Tongue (tissue), 2 donors: ENCODE results near the gene TBC1D22A. TPM values are rescaled to one million over a fixed set of nuclear protein-coding genes. Genes with fewer than 3 reads are reported as not detected.

Experiments
- DNase-seq: peaks from one replicate; pipeline ENCODE4 v3.0.0-alpha.2; 2015
- total RNA-seq: library from RNA; depleted of rRNA; stranded (reverse); fragments of >200 nt; gene quantifications from one replicate; pipeline ENCODE4 v1.2.3, GENCODE V29; 2014

Gene TBC1D22A
- total RNA-seq, 1 donor from 2014 or later, result 14.3 TPM

DNA sequence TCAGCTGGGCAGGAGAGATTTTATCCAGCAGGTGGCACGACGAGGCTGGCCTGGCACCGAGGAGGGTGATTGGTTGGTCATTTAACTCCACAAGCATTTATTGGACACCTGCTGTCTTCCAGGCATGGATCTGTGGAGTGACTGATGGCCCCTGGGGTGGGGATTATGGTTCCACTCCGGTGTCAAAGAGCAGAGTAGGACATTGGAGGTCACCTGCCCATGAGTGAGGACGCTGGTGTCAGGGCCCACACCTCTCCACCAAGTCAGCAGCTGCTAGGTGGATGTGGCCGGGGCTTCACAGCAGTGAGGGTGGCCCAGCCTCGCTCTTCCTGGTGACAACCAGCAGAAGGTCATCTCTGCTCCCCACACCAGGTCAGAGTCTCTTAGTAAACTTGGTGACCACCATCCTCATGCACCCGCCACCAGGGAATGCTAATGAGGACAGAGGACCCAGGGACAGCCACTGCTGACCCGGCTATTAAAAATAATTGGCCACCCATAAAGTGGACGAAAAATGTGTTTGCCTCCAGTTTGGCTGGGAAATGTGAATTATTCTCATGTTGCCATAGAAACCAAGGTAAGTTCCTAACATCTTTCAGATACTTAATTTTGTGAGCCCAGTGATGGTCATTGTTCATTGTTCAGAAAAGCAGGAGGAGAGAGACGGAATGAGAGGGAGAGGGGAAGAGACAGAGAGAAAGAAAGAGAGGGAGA is 428.7 kb downstream of the TBC1D22A start:
- no peak for DNase-seq

DNA sequence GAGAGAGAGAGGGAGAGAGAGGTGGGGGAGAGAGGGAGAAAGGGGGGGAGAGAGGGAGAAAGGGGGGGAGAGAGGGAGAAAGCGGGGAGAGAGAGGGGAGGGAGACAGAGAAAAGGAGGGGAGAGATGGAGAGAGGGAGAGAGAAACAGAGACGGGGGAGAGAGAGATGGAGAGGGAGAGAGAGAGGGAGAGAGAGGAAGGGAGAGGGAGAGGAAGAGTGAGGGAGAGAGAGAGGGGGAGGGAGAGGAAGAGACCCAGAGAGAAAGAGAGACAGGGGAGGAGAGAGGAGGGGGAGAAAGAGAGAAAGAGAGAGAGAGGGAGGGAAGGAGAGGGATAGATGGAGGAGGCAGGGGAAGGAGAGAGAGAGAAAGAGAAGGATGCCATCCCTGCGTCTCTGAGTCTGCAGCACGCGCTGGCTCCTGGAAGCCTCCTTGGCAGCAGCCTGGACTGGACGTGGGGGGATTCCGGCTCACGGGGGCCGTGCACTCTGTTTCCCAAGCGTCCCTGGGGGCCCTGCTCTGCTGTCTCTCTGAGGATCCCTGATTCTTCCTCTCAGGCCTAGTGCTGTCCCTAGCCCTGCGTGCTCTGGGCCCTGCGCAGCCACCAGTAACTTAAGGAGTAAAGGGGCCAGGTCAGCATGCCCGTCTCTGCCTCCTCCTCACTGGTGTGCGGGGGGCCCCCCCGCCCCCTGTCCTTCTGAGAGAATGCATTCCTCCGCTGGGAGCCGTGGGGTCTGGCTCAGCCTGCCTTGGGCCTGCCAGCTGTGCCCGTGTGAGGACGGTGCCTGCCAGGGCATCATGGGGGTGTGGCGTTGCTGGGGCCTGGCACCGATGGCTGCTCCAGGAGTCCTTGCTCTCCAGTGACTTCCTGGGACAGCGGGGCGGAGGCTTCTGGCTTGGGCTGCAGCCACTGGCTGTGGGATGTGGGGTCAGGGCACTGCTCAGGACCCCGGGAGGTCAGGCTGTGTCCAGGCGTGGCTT is 429.5 kb downstream of the TBC1D22A start:
- DNase-seq, result peak; percentile 11

DNA sequence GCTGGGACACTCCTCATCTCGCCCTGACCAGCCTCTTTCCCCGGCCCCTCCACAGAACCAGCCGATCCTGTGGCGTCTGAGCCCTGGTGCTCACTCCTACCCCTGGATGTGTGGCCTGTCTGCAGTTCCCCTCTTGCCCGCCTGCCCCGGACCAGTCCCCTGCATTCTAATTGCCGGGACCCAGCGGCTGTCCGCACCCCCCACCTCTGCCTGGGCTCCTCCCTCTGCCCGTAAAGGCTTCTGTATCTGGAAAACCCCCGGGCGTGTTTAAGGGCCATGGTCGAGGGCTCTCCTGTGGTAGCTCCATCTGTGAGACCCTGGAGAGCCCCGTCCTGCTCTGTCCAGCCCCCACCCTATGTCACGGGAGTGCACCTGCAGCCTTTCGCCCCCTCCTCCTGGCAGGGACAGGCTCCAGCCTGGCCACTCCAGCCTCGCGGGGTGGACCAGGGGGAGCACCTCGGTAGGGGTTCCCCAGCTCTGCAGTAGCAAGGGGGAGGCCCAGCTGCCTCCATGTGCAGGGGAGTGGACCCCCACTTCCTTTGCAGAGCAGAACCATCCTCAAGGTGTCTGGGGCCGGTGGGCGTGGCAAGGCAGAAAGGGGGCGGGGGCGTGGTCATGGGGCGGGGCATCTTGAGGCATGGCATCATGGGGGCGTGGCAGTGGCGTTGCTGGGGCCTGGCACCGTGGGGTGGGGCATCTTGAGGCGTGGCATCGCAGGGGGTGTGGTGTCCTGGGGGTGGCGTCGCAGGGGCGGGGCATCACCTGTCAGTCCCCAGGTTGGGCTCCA is 430.4 kb downstream of the TBC1D22A start:
- no peak for DNase-seq

DNA sequence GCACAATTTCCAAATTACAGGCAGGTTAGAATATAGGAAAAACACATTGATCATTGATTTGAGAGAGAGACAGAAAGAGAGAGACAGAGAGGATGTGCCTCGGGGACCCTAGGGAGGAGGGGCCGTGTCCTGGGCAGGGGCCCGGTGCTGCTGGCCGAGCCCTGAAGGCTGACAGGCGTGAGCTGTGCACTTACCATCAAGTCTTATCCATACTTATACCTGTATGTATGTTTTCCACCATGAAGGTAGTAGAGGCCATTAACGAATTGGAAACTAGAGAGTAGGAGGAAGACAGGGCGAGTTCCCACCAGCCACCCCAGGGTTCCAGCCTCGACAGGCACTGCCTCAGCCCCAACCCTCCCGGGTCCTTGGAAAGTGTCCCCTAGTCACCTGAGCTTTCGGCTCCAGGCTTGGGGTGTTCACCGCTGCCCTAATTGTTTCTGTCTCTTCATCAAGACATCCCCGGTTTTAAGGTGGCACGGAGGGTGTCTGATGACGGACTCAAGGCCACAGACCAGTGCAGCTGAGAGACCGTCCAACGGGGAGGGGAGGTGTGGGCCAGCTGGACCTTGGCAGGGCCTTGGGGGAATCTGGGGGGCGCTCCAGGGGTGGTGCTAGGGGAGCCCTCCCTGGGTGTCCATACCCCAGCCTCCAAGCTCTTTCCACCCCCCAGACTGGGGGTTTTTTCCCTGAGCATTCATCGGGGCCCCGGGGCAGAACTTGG is 431.3 kb downstream of the TBC1D22A start:
- no peak for DNase-seq

DNA sequence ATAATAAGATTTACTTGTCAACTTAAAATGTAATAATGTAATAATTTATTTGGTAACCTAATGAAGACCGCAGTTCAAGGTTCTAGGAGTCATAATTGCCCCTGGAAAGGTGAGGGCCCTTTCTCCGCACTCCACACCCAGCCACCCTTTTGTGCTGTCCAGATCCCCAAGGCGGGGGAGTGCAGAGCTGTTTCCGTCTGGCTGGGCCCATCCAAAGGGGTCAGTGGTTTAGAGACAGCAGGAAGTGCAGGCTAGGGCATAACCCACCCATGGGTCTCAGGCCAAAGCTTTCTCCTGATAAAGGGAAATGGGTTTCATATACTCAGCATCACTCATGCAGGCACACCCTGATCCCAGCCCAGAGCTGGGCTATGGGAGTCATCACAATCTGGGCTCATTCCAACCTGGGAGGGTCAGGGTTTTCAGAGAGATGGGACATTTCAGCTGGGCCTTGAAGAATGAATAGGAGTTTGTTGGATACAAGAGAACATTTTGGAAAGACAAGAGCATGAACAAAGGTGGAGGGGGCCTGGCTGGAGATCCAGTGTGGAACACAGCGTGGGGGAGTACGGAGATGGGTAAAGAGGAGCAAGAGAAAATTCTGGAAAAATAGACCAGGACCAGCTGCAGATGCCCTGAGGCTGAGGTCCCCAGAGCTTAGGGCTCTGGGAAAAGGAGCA is 432.2 kb downstream of the TBC1D22A start:
- DNase-seq, result no peak

DNA sequence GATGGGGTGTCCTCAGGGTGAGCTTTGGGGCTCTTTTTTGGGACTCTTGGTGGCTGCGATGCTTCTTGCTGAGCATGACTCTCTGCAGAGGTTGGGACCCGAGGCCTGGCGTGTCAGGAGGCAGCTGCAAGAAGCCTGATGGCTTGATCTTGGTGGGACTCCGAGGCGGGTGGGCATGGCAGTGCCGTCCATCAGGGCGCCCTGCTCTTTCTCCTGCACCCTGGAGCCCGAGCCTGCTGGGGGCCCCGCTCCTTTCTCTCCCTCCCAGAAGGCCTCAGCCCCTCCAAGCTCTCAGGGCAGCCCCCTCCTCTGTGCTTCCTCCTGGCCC is 432.7 kb downstream of the TBC1D22A start:
- no peak for DNase-seq

DNA sequence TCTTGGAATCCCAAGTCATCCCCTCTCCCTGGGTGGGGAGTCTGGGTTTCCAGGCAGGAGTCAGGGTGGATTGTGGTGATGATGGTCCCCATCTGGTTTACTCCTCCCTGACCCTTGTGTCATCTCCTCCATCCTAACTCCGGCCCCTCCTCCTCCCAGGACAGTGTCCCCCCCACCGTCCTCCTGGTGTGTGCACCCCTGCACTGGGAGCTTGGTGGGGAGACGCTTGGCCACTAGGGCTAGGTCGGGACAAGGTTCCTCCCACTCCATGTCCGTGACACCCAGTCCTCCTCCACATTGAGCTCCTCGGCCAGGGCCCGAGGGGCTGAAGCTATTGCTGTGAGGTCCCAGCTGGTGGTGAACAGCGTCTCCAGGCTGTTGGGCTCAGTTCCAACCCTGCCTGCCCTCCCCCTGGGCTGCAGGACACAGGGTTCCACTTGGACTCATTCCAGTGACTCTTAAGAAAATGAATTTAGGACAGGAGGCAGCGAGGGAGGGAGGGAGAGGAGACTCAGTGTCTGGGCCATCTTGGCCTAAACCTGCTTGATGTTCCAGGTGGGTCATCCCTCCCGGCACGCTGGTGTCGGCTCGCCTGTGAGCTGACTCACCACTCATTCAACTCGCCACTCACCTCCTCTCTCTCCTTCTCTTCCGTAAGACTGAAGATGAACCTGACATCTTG is 433.2 kb downstream of the TBC1D22A start:
- DNase-seq, result peak; percentile 14

DNA sequence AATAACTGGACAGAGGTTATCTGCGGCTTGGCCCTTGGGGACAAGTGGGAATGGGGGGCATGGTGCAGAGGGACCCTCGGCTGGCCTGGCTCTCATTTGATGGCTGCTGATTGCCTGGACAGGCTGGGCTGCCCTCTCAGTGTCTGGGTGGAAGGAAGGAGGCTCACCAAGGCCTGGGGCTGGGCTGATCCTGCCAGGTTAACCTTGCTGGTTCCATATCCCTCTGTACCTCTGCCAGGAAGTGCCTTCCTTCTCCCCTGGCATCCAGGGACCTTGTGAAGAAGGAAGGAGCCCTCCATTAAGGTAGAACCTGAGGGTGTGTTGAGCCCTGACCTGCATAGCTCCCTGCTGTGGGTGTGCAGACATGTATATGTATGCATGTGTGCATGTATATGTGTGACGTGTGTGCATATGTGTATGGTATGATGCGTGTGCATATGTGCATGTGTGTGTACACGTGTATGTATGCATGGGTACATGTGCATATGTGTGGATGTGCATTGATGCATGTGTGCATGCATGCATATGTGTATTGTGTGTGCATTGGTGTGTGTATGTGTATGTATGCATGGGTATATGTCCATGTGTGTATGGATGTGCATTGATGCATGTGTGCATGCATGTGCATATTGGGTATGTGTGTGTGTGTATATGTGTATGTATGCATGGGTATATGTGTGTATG is 433.9 kb downstream of the TBC1D22A start:
- DNase-seq, result no peak

DNA sequence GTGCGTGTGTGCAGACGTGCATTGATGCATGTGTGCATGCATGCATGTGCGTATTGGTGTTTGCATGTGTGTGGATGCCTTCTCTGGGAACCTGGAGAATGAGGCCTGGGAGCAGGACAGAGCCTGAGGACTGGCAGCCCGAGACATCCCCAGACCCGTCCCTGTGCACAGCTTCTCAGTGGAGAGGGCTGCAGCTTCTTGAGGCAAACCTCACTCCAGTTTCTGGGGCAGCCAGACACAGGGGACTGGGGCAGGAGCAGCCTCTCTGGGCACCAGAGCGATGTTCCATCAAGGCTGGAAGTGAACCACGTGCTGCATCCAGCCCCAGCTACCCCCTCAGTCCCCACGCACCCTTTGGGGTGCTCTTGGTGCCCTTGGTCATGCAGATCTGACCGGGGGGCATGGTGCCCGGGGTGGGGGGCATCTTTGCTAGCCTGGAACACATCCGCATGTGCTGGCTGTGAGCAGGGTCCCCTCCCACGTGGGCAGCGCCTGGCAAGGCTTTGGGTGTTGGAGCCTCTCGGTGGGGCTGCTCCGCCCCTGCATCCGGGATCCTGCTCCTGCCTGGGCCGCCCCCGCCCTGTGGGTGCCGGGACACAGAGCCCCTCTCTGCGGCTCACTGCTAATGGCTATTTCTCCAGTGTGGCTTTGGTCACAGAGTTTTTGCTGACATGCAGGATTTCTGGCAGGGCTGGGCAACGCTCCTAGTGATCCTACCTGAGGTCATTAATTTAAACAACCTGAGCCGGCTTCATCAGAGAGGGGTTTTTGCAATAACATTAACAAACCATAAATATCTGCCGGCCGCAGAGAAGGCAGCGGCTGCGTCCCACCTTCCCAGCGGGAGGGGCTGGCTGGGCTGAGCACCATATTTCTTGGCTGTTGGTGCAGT is 434.7 kb downstream of the TBC1D22A start:
- no peak for DNase-seq

DNA sequence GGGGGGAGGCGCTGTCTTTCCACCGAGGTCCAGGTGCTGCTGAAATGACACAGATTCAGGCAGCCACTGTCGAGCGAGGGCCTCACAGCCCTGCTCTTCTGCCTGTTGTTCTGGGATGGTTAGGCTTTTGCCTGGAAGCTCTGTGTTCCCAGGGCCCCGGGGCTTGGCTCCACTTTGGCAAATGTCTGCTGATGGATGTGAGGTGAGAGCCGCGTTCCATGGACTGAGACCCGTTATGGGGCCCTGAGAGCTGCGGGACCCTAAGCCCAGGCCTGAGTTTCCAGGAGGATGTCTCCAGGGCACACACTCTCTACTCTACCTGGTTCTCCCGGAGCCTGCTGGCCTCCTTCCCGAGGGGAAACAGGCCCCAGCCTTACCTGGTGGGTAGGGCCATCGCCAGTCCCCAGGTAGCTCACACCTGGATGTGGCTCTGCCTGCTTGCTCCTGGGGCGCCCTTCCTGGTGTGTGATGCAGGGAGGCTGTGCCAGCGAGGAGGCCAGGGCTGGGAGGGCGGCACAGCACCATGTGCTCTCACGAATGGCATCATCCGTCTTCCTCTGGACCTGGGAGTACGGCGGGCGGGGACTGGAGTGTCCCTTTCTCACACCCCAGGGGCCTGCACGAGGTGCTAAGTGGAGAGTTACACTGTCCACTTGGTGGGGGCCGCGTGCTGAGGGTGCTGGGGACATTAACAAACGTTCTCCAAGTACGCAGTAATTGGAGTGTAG is 435.5 kb downstream of the TBC1D22A start:
- DNase-seq, result peak; percentile 45

DNA sequence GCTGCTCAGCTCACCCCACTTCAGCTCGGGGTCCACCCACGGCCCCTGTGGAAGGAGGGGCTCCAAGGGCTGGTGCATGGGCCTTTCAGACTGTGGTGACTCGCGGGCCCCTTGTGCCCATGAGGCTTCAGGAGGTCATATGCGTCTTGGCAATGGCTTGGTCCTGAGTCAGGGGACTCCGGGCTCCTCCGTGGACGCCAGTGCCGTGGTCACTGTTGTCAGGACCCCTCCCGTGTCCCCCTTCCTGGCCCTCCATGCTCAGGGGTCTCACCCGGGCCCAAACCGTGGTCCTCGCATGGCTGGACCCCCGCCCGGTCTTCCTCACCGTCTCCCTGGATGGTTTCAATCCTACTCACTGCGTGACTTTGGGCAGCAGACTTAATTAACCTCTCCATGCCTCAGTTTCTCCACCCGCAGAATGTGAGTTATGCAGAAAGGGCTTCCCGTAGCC is 436.4 kb downstream of the TBC1D22A start:
- DNase-seq, result no peak

DNA sequence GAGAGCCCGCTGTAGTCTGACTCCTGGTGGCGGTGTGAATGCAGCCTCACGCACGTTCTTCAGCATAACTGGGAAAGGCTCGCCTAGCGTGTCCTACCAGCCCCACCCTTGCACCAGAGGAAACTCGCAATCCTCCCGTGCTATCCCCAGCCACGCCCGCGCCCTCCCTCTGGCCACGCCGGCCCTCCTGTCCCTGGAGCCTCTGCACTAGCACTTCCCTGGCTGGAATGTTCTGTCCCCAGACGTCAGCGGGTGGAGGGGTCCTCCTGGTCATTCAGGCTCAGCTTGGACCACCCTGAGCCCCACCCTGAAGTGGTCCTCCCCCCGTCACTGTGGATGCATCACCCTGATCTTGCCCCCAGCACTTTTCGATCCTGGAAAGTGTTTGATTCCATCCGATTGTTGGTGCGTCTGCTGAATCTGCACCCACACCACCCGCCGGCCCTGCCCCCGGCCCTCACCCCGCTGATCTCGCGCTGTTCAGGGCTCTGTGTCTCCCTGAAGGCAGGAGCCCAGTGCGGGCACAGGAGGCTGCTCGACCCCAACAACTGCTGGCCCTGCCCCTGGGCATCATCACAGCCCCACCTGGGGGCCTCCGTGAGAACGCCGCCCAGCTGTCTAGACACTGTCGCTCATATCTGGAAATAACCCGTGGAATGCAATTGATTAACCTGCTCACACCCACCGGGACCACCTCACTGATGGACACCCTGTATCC is 437.0 kb downstream of the TBC1D22A start:
- no peak for DNase-seq

DNA sequence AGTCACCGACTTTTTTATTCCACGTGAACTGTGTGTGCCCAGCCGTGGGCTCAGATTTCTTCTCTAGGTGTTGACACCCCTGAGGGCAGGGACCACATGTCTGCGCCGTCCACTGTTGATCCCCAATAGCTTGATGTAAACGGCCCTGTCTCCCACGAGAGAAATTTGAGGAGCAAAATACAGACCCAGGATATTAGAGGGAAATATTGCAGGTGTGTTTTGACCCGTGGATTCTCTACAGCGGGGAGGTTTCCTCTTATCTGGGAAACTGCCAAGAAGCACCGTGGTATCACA is 437.5 kb downstream of the TBC1D22A start:
- DNase-seq, result no peak

DNA sequence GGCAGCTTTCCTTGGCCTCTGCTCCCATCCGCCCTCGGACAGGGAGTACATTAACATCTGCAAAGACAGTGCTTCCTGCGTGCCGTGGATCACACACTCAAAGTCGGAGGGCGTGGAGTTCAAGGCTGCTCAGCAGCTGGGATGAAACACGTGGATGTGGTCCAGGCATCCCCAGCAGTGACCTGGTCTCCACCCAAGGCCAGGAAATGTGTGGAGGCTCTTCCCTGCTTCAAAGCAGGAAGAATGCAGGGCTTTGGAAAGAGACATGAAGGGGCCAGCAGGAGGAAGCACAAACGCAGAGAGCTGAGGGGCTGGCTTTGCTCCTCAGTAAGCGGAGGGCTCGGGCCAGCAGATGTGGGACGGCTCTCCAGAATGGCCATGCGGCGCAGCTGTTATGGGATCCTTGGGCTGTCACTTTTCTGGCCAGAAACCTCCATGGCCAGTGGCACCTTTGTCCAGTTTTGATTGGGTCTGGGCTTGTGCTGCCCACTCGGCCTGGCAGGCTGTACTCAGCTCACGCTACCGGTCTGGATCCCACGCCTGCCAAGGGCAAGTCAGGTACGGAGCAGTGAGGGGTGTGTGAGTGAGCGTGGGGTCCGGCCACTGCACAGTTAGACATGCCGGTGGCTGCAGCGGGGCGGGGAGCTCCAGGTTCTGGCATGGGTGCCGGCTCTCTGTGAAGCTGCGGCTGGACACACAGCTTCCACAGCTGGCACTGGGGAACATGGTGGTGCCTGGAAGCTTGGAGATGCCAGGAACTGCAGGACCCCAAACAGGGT is 438.0 kb downstream of the TBC1D22A start:
- peak; percentile 77 for DNase-seq

DNA sequence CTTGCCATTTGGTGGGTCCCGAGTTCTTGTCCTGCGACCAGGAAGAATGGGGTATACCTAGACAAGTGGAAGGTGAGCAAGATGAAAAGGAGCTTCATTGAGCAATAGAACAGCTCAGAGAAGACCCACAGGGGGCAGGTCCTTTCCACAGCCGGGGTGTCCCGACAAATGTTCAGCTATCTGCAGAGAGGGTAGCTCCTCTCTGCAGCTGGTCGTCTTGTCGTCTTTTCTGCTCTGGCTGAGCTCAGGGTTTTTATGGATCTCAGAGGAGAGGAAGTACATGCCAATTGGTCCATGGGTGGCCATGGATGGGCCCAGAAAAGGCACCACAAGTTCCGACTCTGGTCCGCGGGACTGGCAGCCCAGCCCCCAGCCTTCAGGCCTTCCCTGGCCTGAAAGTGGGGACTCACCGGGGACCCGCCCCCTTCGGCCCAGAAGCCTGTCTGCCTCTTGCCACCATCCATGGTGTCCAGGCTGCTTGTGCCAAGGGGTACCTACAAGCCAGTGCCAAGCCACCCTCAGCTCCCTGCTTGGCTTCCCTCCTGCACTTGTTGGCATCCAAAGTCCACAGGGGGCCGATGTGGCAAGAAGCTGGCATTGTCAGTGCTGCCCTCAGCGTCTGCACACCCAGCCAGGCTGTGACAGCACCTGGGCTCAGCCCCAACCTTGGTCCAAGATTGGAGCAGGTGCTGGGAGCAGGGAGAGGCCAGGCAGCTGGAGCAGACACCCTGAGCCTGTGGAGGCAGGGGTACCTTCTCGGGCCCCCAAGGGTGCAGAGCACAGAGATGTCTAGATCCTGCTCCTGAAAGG is 438.9 kb downstream of the TBC1D22A start:
- no peak for DNase-seq
